ENCODE results near the gene ARPC3. TPM values are rescaled to one million over a fixed set of nuclear protein-coding genes. Genes with fewer than 3 reads are reported as not detected.

The ARPC3 gene
- total and polyA plus RNA-seq, 9 of the 15 experiments (the other 6 are each of a cell fraction or from before 2014, with no cell fraction given) = 74.2 to 575 (median 345) TPM

DNA sequence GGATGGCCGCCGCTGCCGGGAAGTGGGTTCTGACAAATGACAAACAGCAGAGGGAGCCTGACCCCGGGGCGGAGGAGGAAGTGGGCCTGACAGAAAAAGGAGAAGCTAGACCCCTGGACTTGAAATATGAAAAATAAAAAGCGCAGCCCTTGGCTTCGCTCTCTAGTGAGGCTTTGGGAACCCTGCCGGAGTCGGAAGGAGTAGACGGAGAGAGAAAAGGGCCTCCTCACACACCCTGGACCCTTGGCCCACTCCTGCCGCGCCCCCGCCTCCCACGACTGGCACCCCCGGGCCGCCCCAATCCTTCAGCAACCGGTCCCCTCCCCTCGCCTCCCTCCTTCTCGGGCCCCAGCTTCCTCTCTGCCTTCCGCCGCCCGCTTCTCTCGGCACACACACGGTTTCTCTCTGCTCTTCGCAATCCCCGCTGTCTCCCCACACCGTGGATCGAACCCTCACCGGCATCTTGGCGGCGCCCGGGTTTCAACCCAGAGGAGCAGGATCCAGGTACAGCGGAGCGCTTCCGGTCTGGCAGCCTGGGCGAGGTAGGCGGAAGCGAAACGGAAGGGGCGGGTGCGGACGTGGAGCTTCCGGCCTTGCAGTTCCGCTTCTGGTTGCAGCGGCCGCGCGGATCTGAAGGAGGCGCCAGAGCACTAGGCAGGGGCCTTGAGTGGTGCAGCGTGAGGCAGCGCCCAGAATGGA is at the start of gene ARPC3 (continued):
- TF ChIP-seq, protein P1, sequence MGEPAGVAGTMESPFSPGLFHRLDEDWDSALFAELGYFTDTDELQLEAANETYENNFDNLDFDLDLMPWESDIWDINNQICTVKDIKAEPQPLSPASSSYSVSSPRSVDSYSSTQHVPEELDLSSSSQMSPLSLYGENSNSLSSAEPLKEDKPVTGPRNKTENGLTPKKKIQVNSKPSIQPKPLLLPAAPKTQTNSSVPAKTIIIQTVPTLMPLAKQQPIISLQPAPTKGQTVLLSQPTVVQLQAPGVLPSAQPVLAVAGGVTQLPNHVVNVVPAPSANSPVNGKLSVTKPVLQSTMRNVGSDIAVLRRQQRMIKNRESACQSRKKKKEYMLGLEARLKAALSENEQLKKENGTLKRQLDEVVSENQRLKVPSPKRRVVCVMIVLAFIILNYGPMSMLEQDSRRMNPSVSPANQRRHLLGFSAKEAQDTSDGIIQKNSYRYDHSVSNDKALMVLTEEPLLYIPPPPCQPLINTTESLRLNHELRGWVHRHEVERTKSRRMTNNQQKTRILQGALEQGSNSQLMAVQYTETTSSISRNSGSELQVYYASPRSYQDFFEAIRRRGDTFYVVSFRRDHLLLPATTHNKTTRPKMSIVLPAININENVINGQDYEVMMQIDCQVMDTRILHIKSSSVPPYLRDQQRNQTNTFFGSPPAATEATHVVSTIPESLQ (CRISPR knock-in tag; IDR thresholded peaks at IDR 0.05) = peak; percentile 53; the same call in 1 of the 2 replicates

DNA sequence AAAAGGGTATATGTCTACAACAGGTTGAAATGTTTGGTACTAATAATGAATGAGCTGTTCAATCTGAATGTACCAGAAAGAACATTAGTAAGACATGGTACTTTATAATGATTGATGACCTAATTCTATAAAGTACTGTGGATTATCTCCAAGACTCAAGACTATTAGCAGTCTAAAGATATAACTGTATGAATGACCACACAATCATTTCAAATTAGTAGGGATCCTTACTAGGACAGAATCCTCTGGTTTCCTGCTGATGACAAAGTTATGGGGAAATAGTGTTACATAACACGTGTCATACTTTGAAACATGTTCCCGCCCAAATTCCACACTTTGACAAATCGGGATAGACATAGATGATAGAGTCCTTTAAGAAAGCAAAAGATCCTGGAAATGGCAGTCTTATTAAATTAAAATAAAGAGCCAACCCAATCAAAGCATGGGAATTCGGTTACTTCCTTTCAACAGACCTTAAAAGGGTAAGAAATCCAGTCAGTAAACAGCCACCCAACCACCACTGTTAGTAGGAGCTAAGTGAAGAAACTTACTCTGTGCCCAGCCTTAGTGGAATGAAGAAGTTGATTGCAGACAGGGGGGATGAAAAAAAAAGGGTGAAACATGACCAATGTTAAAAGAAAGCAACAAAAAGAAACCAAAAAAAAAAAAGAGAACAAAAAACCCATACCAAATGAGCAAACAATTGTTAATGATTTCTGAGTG is 49.0 kb upstream of the ARPC3 start:
- Histone ChIP-seq H3K9me1 (ENCODE audit: control insufficient read depth, insufficient read depth, low read length) (no peaks in the 10 kb centered on the region), H3K9me3 (replicated peaks; ENCODE audit: control insufficient read depth, insufficient read depth, low read depth, low read length) (no peaks in the 10 kb centered on the region; the same call in 1 of the 2 replicates), H3K9ac (ENCODE audit: insufficient read depth in 1 of 2, low read depth in 2 of 2, low read length in 2 of 2) (peak overlapping the region in 1 of 2 experiments; percentile 95; a peak in 2 of 4 replicates), H3K4me2 (ENCODE audit: insufficient read depth, low read length) (no peak overlapping the region; the same call in 1 of the 2 replicates), H3K27ac (ENCODE audit: extremely low read depth, low read depth, low read length) (peak overlapping the region; percentile 89; the same call in 1 of the 3 replicates), H3K36me3 (ENCODE audit: control insufficient read depth, insufficient read depth, low read length) (peaks cover 55% of the 10 kb centered on the region; the same call in 2 of the 3 replicates), H3K4me3 (no peak overlapping the region), H3K4me1 (replicated peaks in 1 of 2; ENCODE audit: control insufficient read depth in 2 of 2, insufficient read depth in 2 of 2, low read length in 2 of 2) (peaks cover 13 to 18% of the 10 kb centered on the region in 2 experiments), H3K27me3 (ENCODE audit: control insufficient read depth in 2 of 2, insufficient read depth in 2 of 2, low read length in 2 of 2) (no peaks in the 10 kb centered on the region), H2AFZ (ENCODE audit: low read depth, low read length) (no peak overlapping the region), H3K79me2 (ENCODE audit: control insufficient read depth, insufficient read depth, low read length) (peaks cover 62% of the 10 kb centered on the region), H4K20me1 (replicated peaks; ENCODE audit: control insufficient read depth, insufficient read depth, low read length) (no peaks in the 10 kb centered on the region)
- ATAC-seq (no peak), FAIRE-seq (no peak), DNase-seq (ENCODE audit: extremely low read depth in 1 of 4, low spot score in 3 of 4) (peak in 1 of 4 experiments; percentile 33)
- in situ Hi-C loops (cut with MboI) = no loop called here
- WGBS (ENCODE audit: insufficient coverage, low coverage, missing lambda C conversion rate) = 32% methylated on average over 4 of the region's 4 CpGs
- CTCF ChIA-PET (ENCODE audit: low intra/inter-chr PET ratio) = no interaction called here
- intact Hi-C loops (cut with micrococcal nuclease) = no loop called here
- BruUV-seq (replicated peaks) = no TSS peak
- POLR2A ChIA-PET = interaction anchor here (1.2 kb wide), 1 partner anchor 10 kb away, joined by 3 read pairs; no protein-coding TSS in a partner anchor
- TF ChIP-seq EP400 (IDR thresholded peaks at IDR 0.05) = peak; percentile 20; the same call in 1 of the 2 replicates
- TF ChIP-seq, protein P2, sequence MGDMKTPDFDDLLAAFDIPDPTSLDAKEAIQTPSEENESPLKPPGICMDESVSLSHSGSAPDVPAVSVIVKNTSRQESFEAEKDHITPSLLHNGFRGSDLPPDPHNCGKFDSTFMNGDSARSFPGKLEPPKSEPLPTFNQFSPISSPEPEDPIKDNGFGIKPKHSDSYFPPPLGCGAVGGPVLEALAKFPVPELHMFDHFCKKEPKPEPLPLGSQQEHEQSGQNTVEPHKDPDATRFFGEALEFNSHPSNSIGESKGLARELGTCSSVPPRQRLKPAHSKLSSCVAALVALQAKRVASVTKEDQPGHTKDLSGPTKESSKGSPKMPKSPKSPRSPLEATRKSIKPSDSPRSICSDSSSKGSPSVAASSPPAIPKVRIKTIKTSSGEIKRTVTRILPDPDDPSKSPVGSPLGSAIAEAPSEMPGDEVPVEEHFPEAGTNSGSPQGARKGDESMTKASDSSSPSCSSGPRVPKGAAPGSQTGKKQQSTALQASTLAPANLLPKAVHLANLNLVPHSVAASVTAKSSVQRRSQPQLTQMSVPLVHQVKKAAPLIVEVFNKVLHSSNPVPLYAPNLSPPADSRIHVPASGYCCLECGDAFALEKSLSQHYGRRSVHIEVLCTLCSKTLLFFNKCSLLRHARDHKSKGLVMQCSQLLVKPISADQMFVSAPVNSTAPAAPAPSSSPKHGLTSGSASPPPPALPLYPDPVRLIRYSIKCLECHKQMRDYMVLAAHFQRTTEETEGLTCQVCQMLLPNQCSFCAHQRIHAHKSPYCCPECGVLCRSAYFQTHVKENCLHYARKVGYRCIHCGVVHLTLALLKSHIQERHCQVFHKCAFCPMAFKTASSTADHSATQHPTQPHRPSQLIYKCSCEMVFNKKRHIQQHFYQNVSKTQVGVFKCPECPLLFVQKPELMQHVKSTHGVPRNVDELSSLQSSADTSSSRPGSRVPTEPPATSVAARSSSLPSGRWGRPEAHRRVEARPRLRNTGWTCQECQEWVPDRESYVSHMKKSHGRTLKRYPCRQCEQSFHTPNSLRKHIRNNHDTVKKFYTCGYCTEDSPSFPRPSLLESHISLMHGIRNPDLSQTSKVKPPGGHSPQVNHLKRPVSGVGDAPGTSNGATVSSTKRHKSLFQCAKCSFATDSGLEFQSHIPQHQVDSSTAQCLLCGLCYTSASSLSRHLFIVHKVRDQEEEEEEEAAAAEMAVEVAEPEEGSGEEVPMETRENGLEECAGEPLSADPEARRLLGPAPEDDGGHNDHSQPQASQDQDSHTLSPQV (IDR thresholded peaks at IDR 0.05) = peak; percentile 65; the same call in 1 of the 2 replicates
- peak; percentile 59 for TF ChIP-seq MEIS2 (IDR thresholded peaks at IDR 0.05; ENCODE audit: partially characterized antibody)
- TF ChIP-seq ZNF239 (CRISPR knock-in tag; IDR thresholded peaks at IDR 0.05) = no peak
- TF ChIP-seq ETV1 (tag; conservative IDR thresholded peaks at IDR 0.05; ENCODE audit: low read depth) = 0 out of 2 replicates have a peak, but pooled peaks have one; percentile 11
- no peak for TF ChIP-seq ZNF24 (IDR thresholded peaks at IDR 0.05)
- TF ChIP-seq ZNF778 (CRISPR knock-in tag; IDR thresholded peaks at IDR 0.05) = no peak
- TF ChIP-seq SAP30 (IDR thresholded peaks at IDR 0.05; ENCODE audit: borderline replicate concordance, insufficient read depth, low read depth, low read length, poor library complexity, severe bottlenecking) = no peak
- TF ChIP-seq SRSF9 (IDR thresholded peaks at IDR 0.05; ENCODE audit: borderline replicate concordance, low read depth, low read length) = no peak
- 0 out of 2 replicates have a peak, but pooled peaks have one; percentile 32 for TF ChIP-seq LARP7 (IDR thresholded peaks at IDR 0.05)
